Stimulated activated CD8-positive, alpha-beta memory T cell treated with anti-CD3 and anti-CD28 coated beads, Interleukin-4, amount 100 ng/mL, for 24 hours (primary cell): ENCODE measurements around the gene ZNF644.
"Not testable (repeated sequence)": the region's sequence is repeated elsewhere in the genome, so short reads cannot be mapped to it uniquely, and the experiment has no call there.

Experiments
- DNase-seq: peaks from one replicate; pipeline ENCODE4 v3.0.0-alpha.2; 2020; ENCODE audit warnings: low read depth

ZNF644 gene

GRCh38 chr1:91021686-91022517, at the start of gene ZNF644:
ZNF644 (minus strand) TSS chr1:91022035; CDS start chr1:90982353, 39,682 bp downstream.
- DNase-seq: peak; percentile 84

GRCh38 chr1:91070298-91070697, 48.5 kb upstream of the ZNF644 start:
- DNase-seq: no peak

- no peak for DNase-seq
These were observed 44.7 kb upstream of the ZNF644 start for GRCh38 chr1:91066538-91066937.

GRCh38 chr1:91065337-91065736, 43.5 kb upstream of the ZNF644 start:
- no peak for DNase-seq

GRCh38 chr1:91063403-91063802, 41.6 kb upstream of the ZNF644 start:
- not testable (repeated sequence) for DNase-seq

- DNase-seq: no peak
These were observed 37.3 kb upstream of the ZNF644 start for GRCh38 chr1:91059157-91059556.

- DNase-seq: no peak
These were observed 35.9 kb upstream of the ZNF644 start for GRCh38 chr1:91057784-91058183.

- DNase-seq: no peak
These were observed 33.1 kb upstream of the ZNF644 start for GRCh38 chr1:91054780-91055481.

- DNase-seq: no peak
These were observed 31.8 kb upstream of the ZNF644 start for GRCh38 chr1:91053630-91054029.

- DNase-seq: not testable (repeated sequence)
These were observed 27.7 kb upstream of the ZNF644 start for GRCh38 chr1:91049551-91049950.

GRCh38 chr1:91046766-91047165, 24.9 kb upstream of the ZNF644 start:
- no peak for DNase-seq

- DNase-seq: no peak
These were observed 23.4 kb upstream of the ZNF644 start for GRCh38 chr1:91045284-91045683.

- DNase-seq: not testable (repeated sequence)
These were observed 22.9 kb upstream of the ZNF644 start for GRCh38 chr1:91044776-91045175.

GRCh38 chr1:91042372-91042771, 20.5 kb upstream of the ZNF644 start:
- DNase-seq: not testable (repeated sequence)

- DNase-seq: no peak
These were observed 16.7 kb upstream of the ZNF644 start for GRCh38 chr1:91038582-91038981.

GRCh38 chr1:91036894-91037829, 15.3 kb upstream of the ZNF644 start:
- DNase-seq: no peak

GRCh38 chr1:91032349-91032748, 10.5 kb upstream of the ZNF644 start:
- DNase-seq: no peak

- DNase-seq: no peak
These were observed 9.2 kb upstream of the ZNF644 start for GRCh38 chr1:91031081-91031480.

GRCh38 chr1:91026777-91027176, 4.9 kb upstream of the ZNF644 start:
- DNase-seq: no peak

- no peak for DNase-seq
These were observed 4.5 kb upstream of the ZNF644 start for GRCh38 chr1:91026320-91026719.

- no peak for DNase-seq
These were observed 2.8 kb upstream of the ZNF644 start for GRCh38 chr1:91024481-91025119.

GRCh38 chr1:91022518-91022929, 689 bp upstream of the ZNF644 start:
- DNase-seq: no peak
